OCI-LY7 (cell line): Measurements from ENCODE around the gene LRRC18. TPM values are rescaled to one million over a fixed set of nuclear protein-coding genes. Genes with fewer than 3 reads are reported as not detected.

Source experiments
- BruUV-seq: library from RNA; stranded (reverse); fragments of 400-500 nt; replicated peaks from 2 replicates; lab custom pipeline; 2021; lab: Mats Ljungman, UMichigan
- CTCF ChIA-PET: fragments of 300-600 bp; sonication (Branson Sonifier 250); formaldehyde crosslinking; loops from one replicate; lab custom pipeline; 2022; ENCODE audit warnings: antibody characterized with exemption; ENCODE audit not compliant: unreplicated experiment; lab: Charles Lee
- POLR2A ChIA-PET: fragments of 300-600 bp; sonication (Branson Sonifier 250); formaldehyde crosslinking; loops from one replicate; lab custom pipeline; 2022; ENCODE audit warnings: antibody characterized with exemption; lab: Charles Lee
- DNase-seq: peaks from one replicate; pipeline ENCODE4 v3.0.0-alpha.2; 2015; ENCODE audit warnings: low spot score
- H2AFZ ChIP-seq: fragments of 200-600 bp; sonication (generic), shearing (Covaris generic); 2 replicates; pipeline ENCODE4 v1.6.1; 2014; ENCODE audit warnings: mild to moderate bottlenecking, antibody characterized with exemption, low read length, moderate library complexity
- H3K27ac ChIP-seq: fragments of 200-600 bp; sonication (generic); 2 replicates; pipeline ENCODE4 v1.5.1; 2014; ENCODE audit warnings: mixed run types, low read depth, mild to moderate bottlenecking, moderate library complexity, low read length, inconsistent platforms; ENCODE audit not compliant: poor library complexity, severe bottlenecking
- H3K36me3 ChIP-seq: fragments of 200-600 bp; sonication (generic); 2 replicates; pipeline ENCODE4 v1.6.1; 2014; ENCODE audit warnings: mild to moderate bottlenecking, antibody characterized with exemption, low read length, moderate library complexity, mixed read lengths; ENCODE audit not compliant: insufficient read depth
- H3K4me1 ChIP-seq: fragments of 200-600 bp; sonication (generic); 2 replicates; pipeline ENCODE4 v1.5.1; 2014; ENCODE audit warnings: mild to moderate bottlenecking, low read length; ENCODE audit not compliant: insufficient read depth, poor library complexity, severe bottlenecking
- H3K4me2 ChIP-seq: fragments of 200-600 bp; sonication (generic); 2 replicates; pipeline ENCODE4 v1.6.1; 2014; ENCODE audit warnings: mild to moderate bottlenecking, low read length
- H3K4me3 ChIP-seq: fragments of 200-600 bp; sonication (generic); 2 replicates; pipeline ENCODE4 v1.5.1; 2014; ENCODE audit warnings: mild to moderate bottlenecking, low read depth, low read length; ENCODE audit not compliant: poor library complexity, severe bottlenecking
- H3K79me2 ChIP-seq: fragments of 200-600 bp; sonication (generic); 2 replicates; pipeline ENCODE4 v1.6.1; 2016; ENCODE audit warnings: low read depth, mild to moderate bottlenecking, low read length, moderate library complexity, mixed read lengths; ENCODE audit not compliant: insufficient read depth
- H3K9me2 ChIP-seq: fragments of 200-600 bp; sonication (generic); 2 replicates; pipeline ENCODE4 v1.6.1; 2016; ENCODE audit warnings: mild to moderate bottlenecking, low read length, mixed read lengths; ENCODE audit not compliant: insufficient read depth
- H3K9me3 ChIP-seq: fragments of 200-600 bp; sonication (generic); 2 replicates; pipeline ENCODE4 v1.6.1; 2014; ENCODE audit warnings: mild to moderate bottlenecking, mixed run types, low read length, mixed read lengths
- H4K20me1 ChIP-seq: fragments of 200-600 bp; sonication (generic); 2 replicates; pipeline ENCODE4 v1.6.1; 2014; ENCODE audit warnings: mild to moderate bottlenecking, antibody characterized with exemption, low read length, moderate library complexity, mixed read lengths; ENCODE audit not compliant: insufficient read depth
- CTCF ChIP-seq: fragments of 200-600 bp; sonication (generic); conservative IDR thresholded peaks from 2 replicates; pipeline ENCODE4 v1.5.1; 2014; ENCODE audit warnings: mild to moderate bottlenecking, antibody characterized with exemption, low read length, moderate library complexity, mixed read lengths
- EZH2phosphoT487 ChIP-seq: fragments of 200-600 bp; sonication (generic); IDR thresholded peaks from 2 replicates; pipeline ENCODE4 v1.6.1; 2018; ENCODE audit warnings: low read depth, borderline replicate concordance, mild to moderate bottlenecking, mixed run types, antibody characterized with exemption, low read length, moderate library complexity, mixed read lengths
- intact Hi-C: fragments of 100-400 bp; cut with micrococcal nuclease; formaldehyde crosslinking; loops from one replicate; pipeline ENCODE4 v1.10.0; 2022; ENCODE audit not compliant: unreplicated experiment
- total RNA-seq, 2 experiments: library from RNA; depleted of rRNA in 1 of 2; stranded (reverse); fragments of >200 nt in 1 of 2; shearing (Covaris generic) in 1 of 2; gene quantifications; 2 replicates each; pipeline ENCODE4 v1.2.3, GENCODE V29; 2014 to 2022

The LRRC18 gene
- total RNA-seq, 2 experiments from 2014 or later = not detected

GRCh38 chr10:48958598-48959190 is 19.1 kb upstream of the LRRC18 start:
- no peak for TF ChIP-seq CTCF
- no peak for TF ChIP-seq EZH2phosphoT487
- CTCF ChIA-PET = no interaction called here
- Histone ChIP-seq H3K79me2 (no peaks in the 10 kb centered on the region), H3K36me3 (peaks cover 61% of the 10 kb centered on the region), H3K4me1 (no peaks in the 10 kb centered on the region), H3K4me2 (no peak overlapping the region), H3K9me2 (no peaks in the 10 kb centered on the region), H3K27ac (no peak overlapping the region), H3K9me3 (no peaks in the 10 kb centered on the region), H4K20me1 (no peaks in the 10 kb centered on the region), H2AFZ (no peak overlapping the region), H3K4me3 (no peak overlapping the region)
- BruUV-seq = no TSS peak
- no peak for DNase-seq
- intact Hi-C loops = loop anchor here (10.0 kb wide), 1 partner anchor 404 kb away; no protein-coding TSS in a partner anchor
- POLR2A ChIA-PET = interaction anchor here (0.8 kb wide), 1 partner anchor 54 kb away, joined by 3 read pairs; no protein-coding TSS in a partner anchor

GRCh38 chr10:48957361-48958151 is 17.9 kb upstream of the LRRC18 start:
- no TSS peak for BruUV-seq

More at GRCh38 chr10:48957361-48958151, 17.9 kb upstream of the LRRC18 start:
- H3K4me1 ChIP-seq = no peaks in the 10 kb centered on the region
- no peak overlapping the region for H2AFZ ChIP-seq
- H3K9me2 ChIP-seq = no peaks in the 10 kb centered on the region
- H3K27ac ChIP-seq = no peak overlapping the region
- peaks cover 56% of the 10 kb centered on the region for H3K36me3 ChIP-seq
- H3K4me3 ChIP-seq = no peak overlapping the region
- TF ChIP-seq EZH2phosphoT487 (no peak), CTCF (no peak)
- DNase-seq = no peak
- CTCF ChIA-PET = interaction anchor here (0.6 kb wide), 1 partner anchor 72 kb away, joined by 4 read pairs; no protein-coding TSS in a partner anchor
- POLR2A ChIA-PET = interaction anchor here (1.5 kb wide), 1 partner anchor 9 kb away, joined by 4 read pairs; no protein-coding TSS in a partner anchor
- no peaks in the 10 kb centered on the region for H3K79me2 ChIP-seq
- H3K4me2 ChIP-seq = no peak overlapping the region
- no peaks in the 10 kb centered on the region for H4K20me1 ChIP-seq
- intact Hi-C loops = loop anchor here (10.0 kb wide), 1 partner anchor 403 kb away; no protein-coding TSS in a partner anchor
- no peaks in the 10 kb centered on the region for H3K9me3 ChIP-seq
